Inflammatory macrophage treated with lipopolysaccharide for 1 hour (primary cell): ENCODE measurements around the gene MUCL3.
A peak's percentile ranks its signal among the peaks of the same experiment; 100 is the strongest.
"Not testable (repeated sequence)": the region's sequence is repeated elsewhere in the genome, so short reads cannot be mapped to it uniquely, and the experiment has no call there.

Source experiments
- DNase-seq, 2 donors: peaks; one replicate each; pipeline ENCODE4 v3.0.0-alpha.2; 2020 to 2022

The MUCL3 gene

GRCh38 chr6:30912746-30913520, 27.8 kb upstream of the MUCL3 start:
- no peak for DNase-seq

DNA sequence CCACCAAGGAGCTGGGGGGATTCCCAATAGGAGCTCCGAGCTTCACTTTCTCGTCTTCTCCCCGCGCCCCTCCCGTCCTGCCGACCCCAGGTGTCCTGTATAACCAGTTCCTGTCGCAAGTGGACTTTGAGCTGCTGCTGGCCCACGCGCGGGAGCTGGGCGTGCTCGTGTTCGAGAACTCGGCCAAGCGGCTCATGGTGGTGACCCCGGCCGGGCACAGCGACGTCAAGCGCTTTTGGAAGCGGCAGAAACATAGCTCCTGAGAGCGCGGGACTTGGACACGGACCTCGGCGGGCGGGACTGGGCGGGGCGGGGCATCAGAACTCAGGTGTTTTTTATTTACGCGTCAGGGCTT, 27.1 kb upstream of the MUCL3 start:
- DNase-seq, result no peak

- DNase-seq, result peak; percentile 83 to 91
Measured at GRCh38 chr6:30914076-30914853, 26.5 kb upstream of the MUCL3 start, which contains the start of gene VARS2. VARS2 (plus strand) TSS chr6:30914238; CDS start chr6:30914837, 599 bp downstream.

GRCh38 chr6:30914854-30915590, 25.8 kb upstream of the MUCL3 start:
- no peak for DNase-seq

DNA sequence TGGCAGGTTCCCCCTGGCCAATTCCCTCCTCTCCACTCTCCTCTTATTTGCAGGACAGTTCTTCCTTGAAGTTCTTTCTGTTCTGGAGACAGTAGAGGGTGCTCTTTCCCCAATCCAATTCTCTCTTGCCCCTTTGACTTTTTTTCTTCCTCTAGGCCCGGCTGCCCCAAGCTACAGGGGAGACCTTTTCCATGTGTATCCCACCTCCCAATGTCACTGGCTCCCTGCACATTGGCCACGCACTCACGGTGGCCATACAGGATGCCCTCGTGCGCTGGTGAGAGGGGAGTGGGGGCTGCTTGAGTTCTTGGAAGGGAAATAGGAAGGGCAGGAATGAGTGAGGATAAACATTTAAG, 25.2 kb upstream of the MUCL3 start:
- DNase-seq, result peak; percentile 36 to 76

- DNase-seq, result no peak
Measured at GRCh38 chr6:30917041-30917440, 23.7 kb upstream of the MUCL3 start.

DNA sequence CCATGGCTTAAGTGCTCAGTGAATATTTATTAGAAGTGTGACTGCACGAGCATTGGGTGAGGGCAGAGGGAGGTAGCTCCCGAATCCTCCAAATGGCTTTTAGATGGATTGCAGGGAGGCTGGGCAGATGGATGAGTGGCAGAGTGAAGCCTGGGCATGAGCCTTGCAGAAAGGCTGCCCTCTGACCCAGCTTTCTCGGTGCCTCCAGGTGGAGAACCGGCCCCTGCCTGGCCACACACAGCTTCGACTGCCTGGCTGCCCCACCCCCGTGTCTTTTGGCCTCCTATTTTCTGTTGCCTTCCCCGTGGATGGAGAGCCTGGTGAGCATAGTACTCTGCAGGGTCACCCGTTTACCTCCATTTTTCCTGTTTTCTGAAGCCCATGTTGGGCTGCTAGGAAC, 23.3 kb upstream of the MUCL3 start:
- DNase-seq, result no peak

DNA sequence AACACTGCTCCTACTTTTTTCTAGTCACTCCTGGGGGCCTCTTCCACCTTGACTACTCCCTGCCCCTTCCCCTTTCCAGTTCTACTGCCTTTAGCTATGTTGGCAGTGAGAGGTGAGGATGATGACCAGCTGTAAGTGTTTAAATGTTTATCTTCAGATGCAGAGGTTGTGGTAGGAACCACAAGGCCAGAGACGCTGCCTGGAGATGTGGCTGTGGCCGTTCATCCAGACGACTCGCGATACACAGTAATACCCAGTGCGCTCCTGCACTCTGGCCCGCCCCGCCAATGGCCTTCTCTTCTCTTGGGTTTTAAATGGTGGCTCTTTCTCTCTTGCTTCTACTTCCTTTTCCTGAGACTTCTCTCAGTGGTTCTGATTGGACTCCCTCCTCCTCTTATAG, 22.1 kb upstream of the MUCL3 start:
- DNase-seq, result no peak

DNA sequence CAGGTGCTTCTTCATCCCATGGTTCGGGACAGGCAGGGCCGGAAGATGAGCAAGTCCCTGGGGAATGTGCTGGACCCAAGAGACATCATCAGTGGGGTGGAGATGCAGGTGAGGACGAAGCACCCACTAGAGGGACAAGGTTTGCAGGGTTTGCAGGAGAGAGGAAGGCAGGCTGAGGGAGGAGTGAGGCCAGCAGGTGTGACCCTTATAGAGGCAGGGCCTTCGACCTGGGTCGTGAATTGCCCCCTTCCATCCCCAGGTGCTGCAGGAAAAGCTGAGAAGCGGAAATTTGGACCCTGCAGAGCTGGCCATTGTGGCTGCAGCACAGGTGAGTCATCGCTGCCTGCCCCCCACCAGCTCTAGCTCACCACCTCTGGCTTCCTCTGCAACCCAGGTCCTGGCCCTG, 18.3 kb upstream of the MUCL3 start:
- no peak for DNase-seq

GRCh38 chr6:30924040-30924627, 16.6 kb upstream of the MUCL3 start:
- DNase-seq, result not testable (repeated sequence)

DNA sequence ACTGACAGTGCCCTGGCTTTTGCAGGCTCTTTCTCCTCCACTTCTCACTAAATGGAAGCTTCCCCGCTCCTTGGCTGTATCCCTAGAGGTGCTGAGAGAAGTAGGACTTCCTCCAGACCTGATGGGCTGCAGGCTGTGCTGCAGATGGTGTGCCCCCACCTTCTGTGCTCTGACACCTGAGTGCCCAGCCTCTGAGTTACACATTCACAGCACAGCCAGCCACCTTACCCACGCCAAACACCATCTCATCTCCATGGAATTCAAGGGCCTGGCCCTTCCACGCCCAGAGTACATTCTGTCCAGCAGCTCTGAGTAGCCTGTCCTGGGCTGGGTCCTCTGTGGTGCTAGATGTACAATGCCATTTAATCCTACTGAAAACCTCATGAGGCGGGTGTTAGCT, 14.1 kb upstream of the MUCL3 start:
- no peak for DNase-seq

DNA sequence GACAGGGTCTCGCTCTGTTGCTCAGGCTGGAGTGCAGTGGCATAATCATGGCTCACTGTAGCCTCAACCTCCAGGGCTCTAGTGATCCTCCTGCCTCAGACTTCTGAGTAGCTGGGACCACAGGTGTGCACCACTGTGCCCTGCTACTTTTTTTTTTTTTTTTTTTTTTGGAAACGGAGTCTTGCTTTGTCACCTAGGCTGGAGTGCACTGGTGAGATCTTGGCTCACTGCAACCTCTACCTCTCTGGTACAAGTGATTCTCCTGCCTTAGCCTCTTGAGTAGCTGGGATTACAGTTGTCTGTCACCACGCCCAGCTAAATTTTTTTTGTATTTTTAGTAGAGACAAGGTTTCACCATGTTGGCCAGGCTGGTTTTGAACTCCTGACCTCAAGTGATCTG, 13.7 kb upstream of the MUCL3 start:
- DNase-seq, result not testable (repeated sequence)

GRCh38 chr6:30928677-30929076, 12.1 kb upstream of the MUCL3 start:
- no peak for DNase-seq

GRCh38 chr6:30930506-30930905, 10.3 kb upstream of the MUCL3 start:
- DNase-seq, result no peak

DNA sequence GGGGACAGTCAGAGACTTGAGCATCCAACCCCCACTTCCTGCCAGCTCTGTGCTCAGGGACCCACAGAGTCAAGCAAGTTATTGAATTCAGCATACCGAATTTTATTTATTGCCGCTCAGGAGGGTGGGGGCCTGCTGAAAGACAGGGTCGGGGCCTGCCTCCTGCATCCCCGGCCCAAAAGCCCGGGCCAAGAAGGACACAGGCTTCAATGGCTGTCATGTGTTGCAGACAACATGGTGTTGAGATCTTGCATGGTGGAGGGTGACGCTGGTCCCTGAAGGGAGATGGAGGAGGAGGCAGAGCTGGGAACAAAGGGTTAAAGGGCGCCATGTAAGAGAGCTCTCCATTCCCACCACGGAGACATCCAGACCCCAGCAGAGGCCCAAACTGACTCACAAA, 9.5 kb upstream of the MUCL3 start:
- DNase-seq, result no peak

DNA sequence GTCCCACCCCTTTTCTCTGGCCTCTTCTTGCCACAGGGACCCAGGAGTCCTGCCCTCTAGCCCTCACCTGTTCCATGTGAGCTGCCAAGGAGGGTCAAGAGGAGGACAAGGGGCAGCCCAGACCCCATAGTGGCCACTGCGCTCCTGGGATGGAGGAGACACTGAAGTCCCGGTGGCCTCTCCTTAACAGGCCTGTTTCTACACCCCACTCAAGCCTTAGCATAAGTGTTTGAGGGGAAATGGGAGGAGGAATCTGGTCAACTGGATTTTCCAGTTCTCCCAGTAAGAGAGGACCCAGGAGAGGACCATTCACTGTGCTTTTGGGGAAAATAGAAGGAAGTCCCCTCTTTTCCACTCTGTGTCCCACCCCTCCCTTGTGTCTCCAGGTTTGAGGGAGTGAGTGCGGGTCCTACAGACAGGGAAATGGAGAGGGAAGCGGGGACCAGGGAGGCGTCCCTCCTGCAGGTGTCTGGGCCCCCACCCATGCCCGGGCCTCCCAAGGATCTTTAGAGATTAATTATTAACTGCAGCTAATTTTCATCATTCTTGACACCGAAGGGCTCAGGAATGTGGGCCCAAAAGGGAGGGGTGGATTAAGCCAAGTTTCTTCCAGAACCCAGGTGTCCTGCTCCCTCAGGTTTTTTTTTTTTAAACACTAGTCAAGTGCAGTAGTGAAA, 8.7 kb upstream of the MUCL3 start, which contains the start of gene SFTA2:
Gene SFTA2 (minus strand): TSS at position 202 of the 677 bp plus-strand sequence. CDS start 74 bp downstream, at position 128.
- no peak for DNase-seq

DNA sequence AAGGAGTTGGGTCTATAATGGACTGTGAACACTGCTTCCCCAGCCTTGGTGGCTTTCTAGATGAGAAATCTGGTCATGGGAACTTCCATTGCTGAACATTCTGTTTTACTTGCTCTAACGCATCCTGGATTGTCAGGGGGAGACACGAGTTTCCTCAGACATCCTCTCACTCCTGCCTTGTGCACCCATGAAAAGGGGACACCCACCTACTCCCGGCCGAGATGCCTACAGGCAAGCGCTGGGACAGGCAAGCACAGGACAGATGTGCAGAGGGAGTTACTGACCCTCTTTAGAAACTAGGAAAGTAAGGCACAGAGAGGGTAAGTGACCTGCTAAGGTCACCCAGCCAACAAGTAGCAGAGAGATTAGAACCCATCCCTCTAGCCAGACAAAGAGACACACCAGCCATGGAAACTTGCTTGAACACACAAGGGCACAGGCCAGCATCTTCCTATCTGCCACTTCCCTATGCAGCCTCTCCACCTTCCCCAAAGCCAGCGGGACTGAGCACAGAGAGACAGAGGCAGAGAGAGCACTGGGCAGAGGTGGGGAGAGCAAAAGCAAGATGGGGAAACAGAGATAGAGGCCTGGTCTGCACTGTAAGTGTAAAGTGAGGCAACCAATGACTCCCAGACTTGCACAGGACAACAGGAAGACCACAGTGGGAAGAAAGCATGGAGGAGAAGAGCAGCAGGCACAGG, 8.0 kb upstream of the MUCL3 start:
- no peak for DNase-seq

DNA sequence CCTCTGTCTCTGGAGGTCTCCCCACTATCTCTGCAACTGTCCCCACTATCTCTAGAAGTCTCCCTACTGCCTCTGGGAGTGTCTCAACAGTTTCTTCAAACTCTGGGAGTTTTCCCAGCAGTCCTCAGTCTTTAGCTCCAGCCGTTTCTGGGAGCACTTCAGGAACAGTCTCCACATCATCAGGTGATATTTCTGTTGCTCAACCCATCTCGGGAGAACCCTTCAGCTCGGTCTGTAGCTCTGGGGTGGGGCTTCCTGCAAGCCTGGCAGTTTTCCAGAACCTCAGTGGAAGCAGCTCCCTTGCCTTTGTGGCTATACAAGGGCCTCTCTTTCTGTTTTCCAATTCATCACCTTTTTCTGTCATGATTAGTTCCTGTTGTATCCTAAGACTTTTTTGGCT, 5.8 kb upstream of the MUCL3 start:
- no peak for DNase-seq

GRCh38 chr6:30937265-30937664, 3.5 kb upstream of the MUCL3 start:
- DNase-seq, result no peak

DNA sequence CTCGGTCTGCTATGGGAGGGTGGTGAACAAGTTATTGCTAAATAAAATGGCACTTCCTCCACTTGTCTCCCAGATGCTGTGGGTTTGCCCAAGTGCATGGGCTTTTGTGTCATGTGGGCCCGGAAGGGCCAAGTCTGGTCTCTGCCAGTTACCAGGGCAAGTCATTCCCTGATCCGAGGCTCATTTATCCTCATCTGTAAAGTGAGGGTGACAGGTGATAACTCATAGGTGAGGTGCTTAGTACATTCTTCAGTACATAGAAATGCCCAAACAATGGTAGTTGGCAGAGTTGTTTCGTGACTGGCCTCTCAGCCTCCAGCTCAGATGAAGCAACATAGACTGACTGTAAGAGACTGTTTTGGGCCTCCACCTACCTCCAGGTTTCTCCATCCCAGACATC, 2.0 kb upstream of the MUCL3 start:
- DNase-seq, result no peak

GRCh38 chr6:30939473-30939872, 1.3 kb upstream of the MUCL3 start:
- no peak for DNase-seq
